H4 (cell line): Measurements from ENCODE around the gene UMOD. TPM values are rescaled to one million over a fixed set of nuclear protein-coding genes. Genes with fewer than 3 reads are reported as not detected.

Experiments used
- DNase-seq: peaks from one replicate; pipeline ENCODE4 v3.0.0-alpha.2; 2015; ENCODE audit warnings: low spot score
- total RNA-seq: library from RNA; depleted of rRNA; stranded (reverse); fragments of >200 nt; shearing (Covaris generic); gene quantifications from 2 replicates; pipeline ENCODE4 v1.2.3, GENCODE V29; 2014

The UMOD gene
- total RNA-seq, 1 experiment from 2014 or later: not detected

DNA sequence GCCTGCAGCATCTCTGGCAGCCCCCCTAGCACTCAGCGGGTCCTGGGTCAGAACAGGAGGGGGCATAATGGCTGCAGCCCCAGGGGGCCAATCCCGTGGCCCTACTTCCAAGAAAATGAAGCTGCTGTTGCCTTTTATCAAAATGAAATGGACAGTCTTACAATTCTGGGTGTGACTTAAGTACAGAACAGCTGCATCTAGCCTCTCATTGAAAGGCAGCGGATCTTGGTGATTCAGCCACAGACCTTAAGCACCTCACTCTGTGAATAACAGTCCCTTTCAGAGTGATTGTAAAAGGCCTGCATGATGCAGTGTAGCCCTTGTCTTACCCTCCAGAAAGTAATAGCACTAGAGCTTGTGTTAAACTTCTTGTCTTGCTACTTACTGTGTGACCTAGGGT is 11.5 kb upstream of the UMOD start:
- no peak for DNase-seq

DNA sequence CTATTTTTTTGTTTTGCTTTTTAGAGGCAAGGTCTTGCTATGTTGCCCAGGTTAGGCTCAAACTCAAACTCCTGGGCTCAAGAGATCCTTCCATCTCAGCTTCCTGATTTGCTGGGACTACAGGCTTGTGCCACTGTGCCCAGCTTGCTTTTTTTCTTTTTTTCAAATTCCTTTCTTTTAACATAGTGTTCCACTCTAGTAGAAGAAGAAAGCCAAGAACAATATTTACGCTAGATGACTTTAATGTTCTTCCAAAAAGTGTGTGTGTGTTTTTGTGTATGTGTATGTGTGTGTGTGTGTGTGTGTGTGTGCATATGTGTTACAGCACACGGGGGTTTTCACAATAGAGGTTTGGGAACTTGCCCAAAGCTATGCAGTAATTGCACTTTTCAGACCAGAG is 10.7 kb upstream of the UMOD start:
- no peak for DNase-seq

DNA sequence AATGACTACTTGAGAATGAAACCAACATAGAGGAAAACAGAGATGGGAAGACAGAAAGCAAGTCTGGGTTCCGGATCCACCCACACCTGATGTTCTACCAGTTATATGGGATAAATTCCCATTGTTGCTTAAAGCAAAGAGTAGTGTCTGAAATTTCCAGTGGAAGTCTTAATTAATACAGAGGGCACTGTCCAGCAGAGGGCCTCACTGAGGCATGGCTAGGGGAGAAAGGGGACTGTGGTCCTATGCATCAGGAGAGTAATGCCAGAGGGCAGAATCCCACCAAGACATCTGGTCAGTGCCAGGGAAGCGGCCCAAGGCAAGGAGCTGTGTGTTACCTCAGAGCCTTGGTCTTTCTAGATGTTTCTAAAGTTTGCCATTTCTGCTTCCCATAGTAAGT is 7.5 kb upstream of the UMOD start:
- DNase-seq: no peak

DNA sequence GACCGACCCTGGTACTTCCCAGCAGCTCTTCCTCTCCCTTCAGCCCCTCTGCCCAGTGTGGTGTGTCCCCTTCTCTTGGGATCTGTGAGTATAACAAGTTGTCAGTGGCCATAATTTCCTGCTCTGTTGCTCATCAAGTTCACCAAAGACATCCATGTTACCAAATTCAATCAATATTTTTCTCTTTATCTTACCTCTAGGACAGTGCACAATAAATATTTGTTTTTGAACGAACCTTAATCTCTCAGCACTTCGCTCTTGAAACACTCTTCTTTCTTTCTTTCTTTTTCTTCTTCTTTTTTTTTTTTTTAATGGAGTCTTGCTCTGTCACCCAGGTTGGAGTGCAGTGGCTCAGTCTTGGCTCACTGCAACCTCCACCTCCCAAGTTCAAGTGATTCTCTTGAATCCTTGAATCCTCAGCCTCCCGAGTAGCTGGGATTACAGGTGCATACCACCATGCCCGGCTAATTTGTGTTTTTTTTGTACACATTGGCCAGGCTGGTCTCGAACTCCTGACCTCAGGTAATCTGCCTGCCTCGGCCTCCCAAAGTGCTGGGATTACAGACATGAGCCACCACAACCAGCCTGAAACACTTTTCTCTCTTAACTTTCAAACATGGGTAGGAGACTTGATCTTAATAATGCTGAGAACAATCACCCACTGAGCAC is 2.7 kb upstream of the UMOD start:
- DNase-seq: no peak

DNA sequence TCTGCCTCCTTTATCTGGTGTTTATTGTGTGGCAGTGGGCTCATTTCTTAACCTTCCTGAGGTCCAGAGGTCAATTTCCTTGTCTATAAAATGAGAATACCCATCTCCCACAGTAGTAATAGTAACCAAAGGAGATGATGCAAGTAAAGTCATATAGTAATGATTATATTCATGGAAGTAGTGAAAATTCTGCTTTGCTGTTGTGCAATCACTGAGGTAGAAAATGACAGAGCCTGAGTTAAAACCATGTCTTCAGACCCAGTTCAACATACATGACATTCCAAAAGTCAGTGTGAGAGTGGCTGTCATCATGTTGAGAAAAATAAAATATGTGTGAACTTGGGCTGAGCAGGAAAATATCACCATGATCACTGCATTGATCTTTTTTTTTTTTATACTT is 864 bp upstream of the UMOD start:
- no peak for DNase-seq

DNA sequence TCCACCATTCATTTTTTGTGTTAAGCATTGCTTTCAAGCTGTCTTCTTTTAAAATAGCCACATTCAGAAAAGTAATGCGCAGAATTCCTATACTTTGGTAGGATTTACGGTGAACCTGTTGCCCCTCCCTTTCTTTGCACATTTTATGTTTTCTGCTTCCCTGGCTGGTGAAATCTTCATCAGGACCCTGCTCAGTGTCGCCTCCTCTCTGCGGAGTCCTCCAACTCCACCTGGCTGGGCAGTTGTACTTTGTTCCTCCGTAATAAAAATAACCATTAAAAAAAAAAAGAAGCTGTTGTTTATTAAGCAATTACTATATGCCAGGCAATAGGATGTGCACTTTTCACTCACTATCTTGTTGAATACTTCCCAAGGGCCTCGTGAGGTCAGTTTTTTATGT is 2.9 kb downstream of the UMOD start:
- no peak for DNase-seq

DNA sequence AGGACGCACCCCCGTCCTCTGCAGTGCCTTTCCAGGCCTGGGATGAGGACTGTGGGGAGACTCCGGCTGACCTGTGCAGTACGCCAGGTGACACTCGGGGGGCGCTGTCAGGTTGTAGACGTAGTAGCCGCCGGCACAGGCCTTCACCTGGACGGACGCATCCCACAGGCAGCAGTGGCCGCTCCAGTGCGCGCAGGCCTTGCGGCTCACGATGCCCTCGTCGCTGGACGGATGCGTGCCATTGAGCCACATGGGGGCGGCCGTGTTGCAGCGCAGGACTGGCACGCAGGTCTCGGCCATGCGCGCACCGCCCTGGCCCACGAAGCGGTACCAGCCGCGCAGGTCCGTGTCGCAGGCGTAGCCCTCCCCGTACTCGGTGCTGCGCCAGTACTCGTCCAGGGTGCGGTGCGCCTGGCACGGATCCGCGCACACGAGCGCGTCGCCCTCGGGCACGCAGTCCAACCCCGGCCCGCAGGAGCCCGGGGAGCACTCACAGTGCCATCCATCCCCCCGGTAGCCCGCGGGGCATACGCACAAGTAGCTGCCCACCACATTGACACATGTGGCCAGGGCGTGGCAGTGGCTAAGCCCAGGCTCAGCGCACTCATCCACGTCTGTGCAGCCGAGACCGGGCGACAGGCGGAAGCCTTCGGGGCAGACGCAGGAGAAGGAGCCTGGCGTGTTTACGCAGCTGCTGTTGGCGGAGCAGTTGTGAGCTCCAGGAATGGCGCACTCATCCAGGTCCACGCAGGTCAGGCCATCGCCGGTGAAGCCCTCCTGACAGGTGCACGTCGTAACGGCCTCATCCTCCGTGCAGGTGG is 3.9 kb downstream of the UMOD start:
- no peak for DNase-seq

DNA sequence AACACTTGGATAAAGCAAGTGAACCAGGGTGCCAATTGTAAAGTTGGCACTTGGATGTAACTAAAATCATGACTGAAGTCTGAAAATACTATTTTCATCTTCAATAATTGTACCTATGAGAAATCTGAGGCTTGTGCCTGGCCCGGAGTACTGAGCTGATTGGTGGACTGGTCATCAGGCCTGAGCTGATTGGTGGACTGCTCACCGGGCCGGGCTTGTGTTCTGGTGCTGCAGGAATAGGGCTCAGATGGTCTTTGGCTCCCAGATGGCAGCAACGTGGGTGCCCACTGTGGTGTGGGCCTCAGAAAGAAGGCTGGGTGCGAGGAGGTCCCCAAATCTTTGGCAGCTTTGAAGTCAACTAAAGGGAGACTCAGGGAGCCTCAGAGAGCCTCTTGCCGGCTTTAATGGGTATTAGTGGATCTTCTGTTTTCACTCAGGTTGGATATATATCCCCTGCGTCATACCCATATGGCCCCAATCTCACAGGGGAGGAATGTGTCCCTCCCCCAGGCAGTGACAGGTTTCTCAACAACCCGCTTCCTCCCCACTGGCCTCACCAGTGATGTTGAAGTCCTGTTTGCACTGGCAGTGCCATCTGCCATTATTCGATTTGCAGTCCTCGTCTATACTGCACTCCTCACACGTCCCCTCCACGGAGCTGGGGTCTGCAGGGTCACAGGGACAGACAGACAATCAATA is 4.7 kb downstream of the UMOD start:
- no peak for DNase-seq

DNA sequence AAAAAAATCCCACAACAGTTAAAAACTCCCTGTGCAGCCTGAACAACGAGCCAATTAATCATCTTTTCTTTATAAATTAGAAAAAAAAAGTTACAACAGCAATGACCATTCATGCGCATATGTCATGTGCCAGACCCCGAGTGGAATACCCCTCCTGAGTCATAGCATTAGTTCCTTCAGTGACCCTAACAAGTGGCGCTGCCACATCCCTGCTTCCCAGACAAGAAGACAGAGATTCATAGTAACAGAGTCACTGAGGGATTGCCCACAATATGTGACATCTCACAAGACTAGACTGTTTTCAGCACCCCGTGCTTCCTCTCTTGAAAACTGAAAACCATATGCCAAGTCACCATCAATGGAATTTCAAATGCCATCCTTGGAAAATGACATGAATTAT is 7.9 kb downstream of the UMOD start:
- DNase-seq: no peak

DNA sequence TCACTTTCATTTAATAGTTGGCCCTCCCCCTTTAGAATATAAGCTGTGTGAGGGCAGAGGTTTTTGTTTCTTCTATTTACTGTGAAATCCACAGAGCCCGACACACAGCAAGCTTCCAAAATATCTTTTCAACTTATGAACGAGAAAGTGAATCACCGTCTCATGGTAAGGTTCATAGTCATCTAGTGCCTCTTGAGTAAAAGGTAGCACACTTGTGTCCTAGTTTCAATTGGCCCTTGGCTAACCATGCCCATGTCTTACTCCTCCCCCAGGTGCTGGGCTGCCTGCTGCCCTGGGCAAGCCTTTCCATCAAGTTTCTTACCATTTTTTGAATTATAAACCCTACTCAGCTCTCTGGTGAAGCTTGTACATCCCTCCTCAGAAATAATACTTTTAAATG is 12.8 kb downstream of the UMOD start:
- no peak for DNase-seq

DNA sequence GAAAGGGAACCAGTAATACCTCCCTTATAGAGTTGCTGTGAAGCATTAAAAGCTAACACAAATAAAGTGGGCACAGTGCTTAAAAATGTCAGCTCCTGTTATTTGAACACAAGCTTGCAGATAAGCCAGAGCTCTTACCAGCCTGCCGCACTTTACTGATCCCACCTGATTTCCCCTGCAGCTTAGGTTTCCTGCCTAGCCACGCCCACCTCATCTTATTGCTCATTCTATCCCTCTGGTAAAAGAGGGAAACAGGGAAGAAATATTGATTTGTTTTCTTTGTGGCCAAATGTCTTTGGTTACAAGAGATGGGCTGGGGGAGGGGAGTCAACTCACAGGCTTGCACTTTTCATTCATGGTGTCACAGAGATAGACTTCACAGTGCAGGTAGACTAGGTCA is 15.6 kb downstream of the UMOD start:
- DNase-seq: no peak

DNA sequence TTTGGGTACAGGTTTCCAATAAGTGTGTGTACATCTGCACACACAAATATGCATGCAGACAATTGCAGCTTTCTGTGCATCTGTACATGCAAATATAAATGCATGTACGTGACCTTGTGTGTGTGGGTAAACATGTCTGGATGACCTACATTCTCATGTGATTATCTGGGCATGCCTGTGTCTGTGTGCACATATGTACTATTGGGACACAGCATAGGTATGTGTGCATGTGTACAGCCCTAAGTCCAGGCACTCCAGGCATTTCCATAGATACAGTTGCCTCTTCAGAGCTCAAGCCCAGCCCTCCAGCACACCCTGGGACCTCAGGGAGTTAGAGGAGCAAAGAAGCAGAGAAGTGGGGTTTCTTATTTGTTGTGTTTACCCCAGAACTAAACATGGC is 18.1 kb downstream of the UMOD start:
- DNase-seq: no peak

DNA sequence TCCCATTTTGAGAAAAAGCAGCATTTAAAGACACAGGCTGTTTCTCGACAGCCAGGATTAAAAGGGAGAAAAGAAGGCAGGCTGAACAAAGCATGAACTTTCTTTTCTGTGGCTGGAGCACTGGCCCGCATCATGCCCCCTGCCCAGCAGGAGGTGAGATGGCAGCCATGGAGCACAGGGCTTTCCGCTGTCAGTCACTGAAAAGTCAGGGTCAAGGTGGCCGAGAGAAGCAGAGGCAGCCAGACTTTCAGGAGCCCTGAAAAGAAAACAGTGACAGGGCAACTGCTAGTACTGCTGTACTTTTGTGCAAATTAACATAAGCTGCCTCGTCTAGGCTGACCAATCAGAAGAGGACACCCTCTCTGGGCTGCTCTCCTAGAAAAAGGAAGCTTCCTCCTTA is 19.4 kb downstream of the UMOD start:
- no peak for DNase-seq

DNA sequence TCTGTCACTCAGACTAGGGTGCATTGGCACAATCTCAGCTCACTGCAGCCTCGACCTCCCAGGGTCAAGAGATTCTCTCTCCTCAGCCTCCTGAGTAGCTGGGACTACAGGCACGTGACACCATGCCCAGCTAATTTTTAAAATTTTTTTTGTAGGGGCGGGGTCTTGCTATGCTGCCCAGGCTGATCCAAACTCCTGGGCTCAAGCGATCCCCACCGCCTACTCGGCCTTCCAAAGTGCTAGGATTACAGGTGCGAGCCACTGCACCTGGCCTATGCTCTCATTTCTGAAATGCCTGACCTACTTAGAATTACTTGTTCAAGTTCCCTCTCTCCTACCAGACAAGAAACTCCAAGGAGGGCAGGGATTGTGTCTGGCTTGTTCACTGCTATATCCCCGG is 20.1 kb downstream of the UMOD start:
- no peak for DNase-seq

DNA sequence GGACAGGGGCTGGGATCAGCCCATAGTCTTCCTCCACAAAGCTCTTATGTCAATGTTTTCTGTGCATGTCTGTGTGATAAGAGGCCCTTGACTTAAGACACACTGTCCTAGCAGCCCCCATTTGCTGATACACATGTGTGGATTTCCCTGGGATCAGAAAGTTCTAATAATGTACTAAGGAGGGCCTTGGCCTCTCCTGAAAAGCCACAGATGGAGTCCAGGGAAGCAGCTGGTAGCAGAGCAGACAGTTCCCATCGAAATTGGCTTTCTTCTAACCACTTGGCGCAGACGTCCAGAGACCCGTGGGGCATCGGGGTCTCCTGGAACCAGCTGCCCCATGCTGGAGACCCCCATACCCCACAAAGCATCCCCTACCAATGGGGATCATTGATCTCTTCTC is 20.9 kb downstream of the UMOD start:
- no peak for DNase-seq

DNA sequence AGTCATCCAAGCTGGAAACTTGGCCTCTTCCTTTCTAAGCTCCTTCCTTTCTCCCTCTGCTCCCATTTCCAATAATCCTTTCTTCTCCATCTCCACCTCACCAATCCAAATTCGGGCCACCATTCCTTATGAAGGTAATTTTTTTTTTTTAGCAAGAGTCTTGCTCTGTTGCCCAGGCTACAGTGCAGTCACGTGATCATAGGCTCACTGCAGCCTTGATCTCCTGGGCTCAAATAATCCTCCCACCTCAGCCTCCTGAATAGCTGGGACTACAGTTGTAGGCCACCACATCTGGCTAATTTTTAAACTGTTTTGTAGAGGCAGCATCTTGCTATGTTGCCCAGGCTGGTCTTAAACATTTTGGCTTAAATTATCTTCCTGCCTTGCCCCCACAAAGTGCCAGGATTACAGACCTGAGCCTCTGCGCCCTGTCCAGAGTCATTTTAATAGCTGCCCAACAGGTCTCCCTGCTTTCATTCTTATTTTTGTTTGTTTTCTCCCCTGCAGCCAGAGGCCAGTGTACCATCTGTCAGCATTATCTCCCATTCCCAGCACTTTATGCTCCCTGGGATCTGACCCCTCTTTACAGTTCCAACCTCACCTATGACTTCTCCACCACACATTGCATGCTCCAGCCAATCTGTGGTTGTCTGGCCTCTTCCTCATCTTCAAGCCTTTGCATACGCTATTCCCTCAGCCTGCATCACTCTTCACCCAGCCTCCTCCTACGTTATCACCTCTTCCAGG is 22.9 kb downstream of the UMOD start:
- no peak for DNase-seq

DNA sequence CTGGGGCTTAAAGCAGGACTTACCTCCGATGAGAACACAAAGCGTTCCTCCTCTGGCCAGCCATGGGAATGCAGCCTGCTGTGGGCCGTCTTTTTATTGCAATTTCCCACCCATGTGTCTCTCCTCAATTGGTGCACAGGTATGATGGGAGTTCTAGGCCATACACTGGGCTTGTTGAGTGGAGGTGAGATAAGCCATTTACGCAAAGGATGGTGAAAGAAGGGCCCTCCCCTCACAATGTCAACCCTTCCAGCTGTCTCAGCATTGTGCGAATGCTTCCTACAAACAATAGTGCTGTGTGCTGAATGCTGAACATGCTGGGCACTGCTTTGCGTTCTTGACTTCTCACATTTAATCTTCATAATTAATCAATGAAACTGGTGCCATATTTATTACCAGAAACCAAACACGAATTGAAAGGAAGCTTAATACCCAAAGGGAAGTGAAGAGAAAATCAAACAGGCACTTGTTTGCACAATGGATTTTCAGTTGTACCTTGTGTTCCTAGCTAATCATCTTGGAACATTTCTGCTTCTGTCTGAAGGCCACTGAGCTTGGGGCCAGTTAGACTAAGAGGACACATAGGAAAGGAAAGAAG is 25.0 kb downstream of the UMOD start, which contains the start of gene GP2:
Gene GP2, minus strand, starts transcription at position 70 of the 598 bp plus-strand sequence. CDS start 1,082 bp downstream, outside the sequence.
- no peak for DNase-seq

DNA sequence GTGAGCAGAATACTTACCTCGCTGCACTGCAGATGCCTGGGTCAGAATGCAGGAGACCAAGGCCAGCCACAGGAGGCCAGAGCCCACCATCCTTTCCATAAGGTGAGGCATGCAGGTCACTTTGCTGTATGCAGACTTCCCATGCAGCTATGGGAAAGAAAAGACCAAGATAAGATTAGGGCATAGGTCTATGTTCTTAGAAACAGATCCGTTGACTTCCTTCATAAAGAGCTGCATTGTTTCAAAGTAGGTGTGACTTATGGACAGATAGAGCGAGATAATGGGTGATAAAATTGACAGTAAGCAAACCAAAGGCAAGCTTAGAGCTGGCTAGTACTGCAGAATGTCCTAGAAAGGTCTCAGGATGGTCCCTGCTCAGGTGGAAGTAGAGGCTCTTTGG is 26.2 kb downstream of the UMOD start:
- no peak for DNase-seq

DNA sequence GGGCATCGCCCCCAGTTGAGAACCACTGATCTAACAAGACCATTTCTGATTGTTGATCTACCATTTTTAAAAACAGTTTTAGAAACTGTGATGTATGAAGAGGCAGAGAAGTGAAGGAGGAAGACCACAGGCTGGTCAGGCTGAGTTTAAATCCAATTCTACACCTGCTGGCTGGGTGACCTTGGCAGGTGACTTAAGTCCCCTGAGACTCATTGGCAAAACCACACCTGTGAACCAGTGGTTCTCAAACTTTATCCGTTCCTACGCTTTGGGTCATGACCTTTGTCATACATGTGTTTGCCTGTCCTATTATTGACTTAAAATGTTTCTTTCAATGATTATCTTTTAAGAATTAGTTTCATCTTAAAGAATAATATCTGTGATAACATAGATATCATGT is 27.5 kb downstream of the UMOD start:
- no peak for DNase-seq

DNA sequence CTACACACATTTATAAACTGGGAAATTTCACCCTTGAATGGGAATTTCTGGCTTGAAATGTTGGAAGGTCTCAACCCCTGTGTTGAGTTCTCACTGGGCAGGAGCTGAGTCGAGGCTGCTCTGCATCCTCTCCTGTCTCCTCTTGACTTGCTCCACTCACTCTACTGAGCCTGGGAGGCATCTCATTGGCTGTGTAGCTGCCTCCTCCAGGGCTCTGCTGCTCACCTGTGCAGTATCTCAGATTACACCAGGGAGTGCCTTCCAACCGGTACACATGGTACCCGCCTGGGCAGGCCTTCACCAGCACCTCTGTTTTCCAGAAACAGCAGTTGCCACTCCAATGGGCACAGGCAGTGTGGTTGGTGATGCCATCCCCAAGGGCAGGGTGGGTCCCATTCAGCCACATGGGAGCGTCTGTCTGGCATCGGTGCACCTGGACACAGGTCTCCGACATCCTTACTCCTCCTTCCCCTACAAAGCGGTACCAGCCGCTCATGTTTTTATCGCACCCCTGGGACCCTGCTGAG is 28.9 kb downstream of the UMOD start:
- DNase-seq: no peak

DNA sequence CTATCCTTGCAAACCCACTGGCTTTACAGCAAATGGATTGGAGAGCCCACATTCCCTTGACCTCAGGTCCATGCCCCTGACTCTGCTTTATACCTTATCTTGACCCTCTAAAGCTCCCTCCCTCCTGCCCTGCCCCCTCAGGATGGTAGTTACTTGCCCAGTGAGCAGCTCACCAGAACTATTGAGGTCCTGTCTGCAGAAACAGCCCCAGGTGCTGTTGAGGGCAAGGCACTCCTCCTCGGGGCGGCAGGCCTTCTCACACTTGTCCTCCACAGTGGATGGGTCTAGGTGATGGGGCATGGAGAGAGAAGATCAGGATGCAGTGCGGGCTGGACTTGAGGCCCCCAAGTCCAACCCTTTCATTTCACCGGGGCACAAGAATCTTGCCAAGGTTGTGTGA is 29.8 kb downstream of the UMOD start:
- DNase-seq: no peak

DNA sequence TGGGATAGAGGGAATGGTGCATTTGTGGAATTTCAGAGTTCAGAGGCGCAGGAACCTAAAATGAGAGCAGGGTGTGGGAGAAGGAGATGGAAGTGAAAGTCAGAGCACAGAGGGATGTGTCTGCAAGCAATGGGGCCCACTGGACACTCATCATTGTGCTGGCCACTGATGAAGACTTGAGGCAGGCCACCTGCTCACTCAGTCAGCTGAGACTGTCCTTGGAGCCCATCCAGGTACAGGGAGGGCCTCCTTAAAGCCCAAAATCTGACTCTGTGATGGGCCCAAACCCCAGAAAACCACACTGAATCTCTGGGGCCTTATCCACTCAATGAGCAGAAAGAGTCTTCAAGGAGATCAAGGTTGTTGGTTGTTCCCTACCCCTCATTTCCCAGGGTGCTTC is 30.8 kb downstream of the UMOD start:
- DNase-seq: no peak
